GM10266 (cell line): ENCODE measurements around the gene DDX50.
"Not testable (repeated sequence)": the region's sequence is repeated elsewhere in the genome, so short reads cannot be mapped to it uniquely, and the experiment has no call there.

ENCODE experiments used
- DNase-seq: peaks from one replicate; pipeline ENCODE4 v3.0.0; 2012; ENCODE audit errors: extremely low spot score
- TF ChIP-seq, protein P1 (sequence below): IDR thresholded peaks from 2 replicates; pipeline ENCODE4 v1.5.1; 2012; ENCODE audit warnings: mild to moderate bottlenecking, low read depth; ENCODE audit not compliant: control insufficient read depth, insufficient read depth; ENCODE audit errors: missing control alignments

Gene DDX50

DNA sequence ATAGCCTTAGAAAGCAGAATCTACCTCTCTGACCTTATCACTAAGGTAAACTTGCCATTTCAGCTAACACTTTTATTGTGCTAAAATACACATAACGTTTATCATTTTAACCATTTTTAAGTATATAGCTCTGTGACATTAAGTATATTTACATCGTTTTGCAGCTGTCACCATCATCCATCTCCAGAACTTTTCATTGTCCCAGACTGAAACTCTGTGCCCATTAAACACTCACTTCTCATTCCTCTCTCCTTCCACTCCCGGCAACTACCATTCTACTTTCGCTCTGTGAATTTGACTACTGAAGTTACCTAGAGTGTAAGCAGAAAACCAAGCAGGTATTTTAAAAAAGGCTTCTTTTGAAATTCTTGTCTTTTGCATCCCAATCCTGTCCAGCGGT, 1.3 kb downstream of the DDX50 start:
- DNase-seq = no peak
- TF ChIP-seq, protein P1, sequence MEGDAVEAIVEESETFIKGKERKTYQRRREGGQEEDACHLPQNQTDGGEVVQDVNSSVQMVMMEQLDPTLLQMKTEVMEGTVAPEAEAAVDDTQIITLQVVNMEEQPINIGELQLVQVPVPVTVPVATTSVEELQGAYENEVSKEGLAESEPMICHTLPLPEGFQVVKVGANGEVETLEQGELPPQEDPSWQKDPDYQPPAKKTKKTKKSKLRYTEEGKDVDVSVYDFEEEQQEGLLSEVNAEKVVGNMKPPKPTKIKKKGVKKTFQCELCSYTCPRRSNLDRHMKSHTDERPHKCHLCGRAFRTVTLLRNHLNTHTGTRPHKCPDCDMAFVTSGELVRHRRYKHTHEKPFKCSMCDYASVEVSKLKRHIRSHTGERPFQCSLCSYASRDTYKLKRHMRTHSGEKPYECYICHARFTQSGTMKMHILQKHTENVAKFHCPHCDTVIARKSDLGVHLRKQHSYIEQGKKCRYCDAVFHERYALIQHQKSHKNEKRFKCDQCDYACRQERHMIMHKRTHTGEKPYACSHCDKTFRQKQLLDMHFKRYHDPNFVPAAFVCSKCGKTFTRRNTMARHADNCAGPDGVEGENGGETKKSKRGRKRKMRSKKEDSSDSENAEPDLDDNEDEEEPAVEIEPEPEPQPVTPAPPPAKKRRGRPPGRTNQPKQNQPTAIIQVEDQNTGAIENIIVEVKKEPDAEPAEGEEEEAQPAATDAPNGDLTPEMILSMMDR = no peak

DNA sequence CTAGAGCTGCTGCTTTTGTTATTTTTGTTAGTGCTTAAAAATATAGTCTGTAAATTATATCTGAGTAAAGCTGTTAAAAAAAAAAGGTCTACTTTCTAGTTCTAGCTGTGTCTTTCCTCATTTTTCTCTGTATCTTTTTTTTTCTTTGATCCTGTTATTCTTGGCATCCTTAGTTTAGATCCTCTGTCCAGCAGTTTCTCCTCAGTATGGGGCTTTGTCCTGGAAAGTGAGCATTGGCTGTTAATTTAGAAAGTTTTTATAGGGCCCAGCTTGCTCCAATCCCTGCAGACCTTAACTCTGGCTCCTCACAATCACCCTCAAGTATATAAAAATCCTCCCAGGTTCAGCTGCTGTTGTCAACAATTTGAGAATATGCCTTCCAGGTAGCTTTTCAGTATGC, 23.5 kb downstream of the DDX50 start:
- TF ChIP-seq, protein P1 = no peak

DNA sequence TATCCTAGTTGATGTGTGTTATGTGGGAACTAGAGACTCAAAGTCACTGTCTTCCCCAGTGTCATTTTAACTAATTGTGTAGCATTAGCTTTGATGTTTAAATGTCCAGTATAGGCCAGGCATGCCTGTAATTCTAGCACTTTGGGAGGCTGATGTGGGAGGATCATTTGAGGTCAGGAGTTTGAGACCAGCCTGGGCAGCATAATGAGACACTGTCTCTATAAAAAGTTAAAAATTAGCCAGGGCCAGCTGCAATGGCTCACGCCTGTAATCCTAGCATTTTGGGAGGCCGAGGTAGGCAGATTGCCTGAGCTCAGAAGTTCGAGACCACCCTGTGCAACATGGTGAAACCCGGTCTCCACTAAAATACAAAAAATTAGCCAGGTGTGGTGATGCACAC, 24.4 kb downstream of the DDX50 start:
- TF ChIP-seq, protein P1 = no peak

More for the DNA sequence above, 23.5 kb downstream of the DDX50 start:
- no peak for DNase-seq

DNA sequence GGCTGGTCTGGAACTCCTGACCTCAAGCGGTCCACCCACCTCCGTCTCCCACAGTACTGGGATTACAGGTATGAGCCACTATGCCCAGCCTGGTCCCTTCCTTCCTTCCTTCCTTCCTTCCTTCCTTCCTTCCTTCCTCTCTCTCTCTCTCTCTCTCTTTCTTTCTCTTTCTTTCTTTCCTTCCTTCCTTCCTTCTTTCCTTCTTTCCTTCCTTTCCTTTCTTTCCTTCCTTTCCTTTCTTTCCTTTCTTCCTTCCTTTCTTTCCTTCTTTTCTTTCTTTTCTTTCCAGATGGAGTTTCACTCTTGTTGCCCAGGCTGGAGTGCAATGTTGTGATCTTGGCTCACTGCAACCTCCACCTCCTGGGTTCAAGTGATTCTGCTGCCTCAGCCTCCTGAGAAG, 28.0 kb downstream of the DDX50 start:
- DNase-seq = not testable (repeated sequence)

More for the DNA sequence above, 24.4 kb downstream of the DDX50 start:
- DNase-seq = no peak

DNA sequence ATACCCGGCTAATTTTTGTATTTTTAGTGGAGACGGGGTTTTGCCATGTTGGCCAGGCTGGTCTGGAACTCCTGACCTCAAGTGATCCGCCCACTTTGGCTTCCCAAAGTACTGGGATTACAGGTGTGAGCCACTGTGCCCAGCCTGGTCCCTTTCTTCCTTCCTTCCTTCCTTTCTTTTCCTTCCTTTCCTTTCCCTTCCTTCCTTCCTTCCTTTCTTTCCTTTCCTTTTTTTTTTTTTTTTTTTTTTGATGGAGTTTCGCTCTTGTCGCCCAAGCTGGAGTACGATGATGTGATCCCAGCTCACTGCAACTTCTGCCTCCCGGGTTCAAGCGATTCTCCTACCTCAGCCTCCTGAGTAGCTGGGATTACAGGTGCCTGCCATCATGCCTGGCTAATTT, 28.8 kb downstream of the DDX50 start:
- DNase-seq = not testable (repeated sequence)

DNA sequence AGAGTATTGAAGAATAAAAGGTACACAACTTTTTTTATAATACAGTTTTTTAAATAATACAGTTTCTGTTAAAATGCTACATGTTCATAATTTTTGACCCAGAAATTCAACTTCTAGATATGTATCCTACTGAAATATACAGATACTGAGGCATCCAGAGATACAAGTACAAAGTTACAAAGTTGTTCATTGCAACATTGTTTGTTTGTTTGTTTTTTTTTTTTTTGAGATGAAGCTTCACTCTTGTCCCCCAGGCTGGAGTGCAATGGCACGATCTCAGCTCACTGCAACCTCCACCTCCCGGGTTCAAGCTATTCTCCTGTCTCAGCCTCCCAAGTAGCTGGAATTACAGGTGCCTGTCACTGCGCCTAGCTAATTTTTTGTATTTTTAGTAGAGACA, 31.7 kb downstream of the DDX50 start:
- DNase-seq = not testable (repeated sequence)

DNA sequence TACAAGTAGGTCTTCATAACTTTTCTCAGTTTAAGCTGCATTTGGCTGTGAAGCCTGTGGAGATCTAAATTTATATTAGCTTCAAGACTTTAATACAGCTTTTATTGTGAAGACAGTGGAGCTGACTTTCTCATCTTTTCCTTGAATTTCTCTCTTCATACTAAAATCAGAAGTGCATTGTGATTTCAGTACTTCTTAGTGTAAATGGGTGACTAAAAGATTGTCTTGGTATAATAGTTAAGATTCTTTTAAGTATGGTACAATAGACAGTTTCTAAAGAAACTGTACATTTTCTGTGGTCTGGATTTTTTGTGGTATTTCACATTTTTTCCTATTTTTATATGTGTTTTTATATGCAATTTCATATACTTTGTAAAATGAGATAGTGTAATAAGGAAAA, 33.9 kb downstream of the DDX50 start:
- DNase-seq = no peak
- TF ChIP-seq, protein P1 = no peak

DNA sequence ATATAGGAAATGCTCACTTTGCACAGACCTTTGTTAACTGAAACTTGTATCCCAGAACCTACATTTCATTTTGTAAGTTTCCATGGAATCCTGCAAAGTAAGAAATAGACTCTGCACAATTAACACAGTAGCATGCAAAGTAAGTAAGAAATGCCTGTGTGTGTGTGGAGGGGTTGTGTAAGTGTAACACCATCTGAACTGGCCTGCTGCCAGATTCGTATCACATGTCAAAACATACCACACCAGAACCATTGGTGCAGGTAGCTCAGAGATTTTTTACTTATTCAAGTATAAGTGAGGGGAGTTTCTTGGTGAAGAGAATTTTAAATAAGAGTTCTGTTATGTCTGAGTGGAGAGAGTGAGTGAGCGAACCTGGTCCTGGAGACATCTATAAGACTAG, 37.0 kb downstream of the DDX50 start:
- no peak for DNase-seq
- TF ChIP-seq, protein P1 = no peak

DNA sequence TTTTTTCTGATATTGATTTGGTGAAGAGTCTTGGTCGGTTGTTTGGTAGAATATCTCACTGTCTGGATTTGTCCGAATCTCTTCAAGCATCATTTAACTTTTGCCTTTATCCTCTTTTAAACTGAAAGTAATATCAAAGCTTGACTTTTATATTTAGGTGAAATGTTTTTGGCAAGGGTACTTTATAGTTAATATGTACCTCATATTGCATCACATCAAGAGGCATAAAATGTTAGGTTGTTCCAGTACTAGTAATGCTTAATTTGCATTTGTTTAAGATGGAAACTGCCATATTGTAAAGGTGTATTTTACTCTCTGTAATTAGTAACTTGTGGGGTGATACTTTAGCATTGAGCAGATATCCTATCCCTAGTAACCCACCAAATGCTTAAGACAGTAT, 37.8 kb downstream of the DDX50 start:
- TF ChIP-seq, protein P1 = no peak
- DNase-seq = no peak

DNA sequence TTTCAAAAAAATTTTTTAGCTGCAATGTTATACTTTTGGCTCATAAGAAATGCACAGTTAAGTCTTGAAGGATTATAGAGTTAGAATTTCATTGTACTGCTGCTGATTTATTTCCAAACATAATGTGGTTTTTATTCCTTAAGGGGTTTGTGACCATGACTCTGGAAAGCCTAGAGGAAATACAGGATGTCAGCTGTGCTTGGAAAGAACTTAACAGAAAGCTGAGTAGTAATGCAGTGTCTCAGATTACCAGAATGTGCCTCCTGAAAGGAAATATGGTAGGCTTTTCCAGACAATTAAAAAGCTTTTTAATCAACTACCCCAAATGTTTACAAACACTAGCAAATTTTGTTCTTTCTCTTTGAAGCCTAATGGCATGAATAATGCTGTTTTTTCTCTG, 39.8 kb downstream of the DDX50 start:
- DNase-seq = not testable (repeated sequence)
